ENCODE results near the gene WASF2. TPM values are rescaled to one million over a fixed set of nuclear protein-coding genes. Genes with fewer than 3 reads are reported as not detected.

Gene WASF2
- total and polyA plus RNA-seq, 2 donors (not counting 1 experiment from before 2014, with no cell fraction given) = 26.3 to 66.9 TPM

DNA sequence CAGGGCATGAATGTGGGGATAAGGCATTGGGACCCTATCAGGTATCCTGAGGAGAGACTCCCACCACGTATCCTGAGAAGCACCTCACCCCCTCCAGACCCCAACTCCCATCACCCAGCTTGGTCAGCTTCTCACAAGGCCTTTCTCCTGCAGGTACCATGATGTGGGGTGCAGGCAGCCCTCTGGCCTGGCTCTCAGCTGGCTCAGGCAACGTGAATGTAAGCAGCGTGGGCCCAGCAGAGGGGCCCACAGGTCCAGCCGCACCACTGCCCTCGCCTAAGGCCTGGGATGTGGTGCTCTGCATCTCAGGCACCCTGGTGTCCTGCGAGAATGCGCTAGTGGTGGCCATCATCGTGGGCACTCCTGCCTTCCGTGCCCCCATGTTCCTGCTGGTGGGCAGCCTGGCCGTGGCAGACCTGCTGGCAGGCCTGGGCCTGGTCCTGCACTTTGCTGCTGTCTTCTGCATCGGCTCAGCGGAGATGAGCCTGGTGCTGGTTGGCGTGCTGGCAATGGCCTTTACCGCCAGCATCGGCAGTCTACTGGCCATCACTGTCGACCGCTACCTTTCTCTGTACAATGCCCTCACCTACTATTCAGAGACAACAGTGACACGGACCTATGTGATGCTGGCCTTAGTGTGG, 96.2 kb downstream of the WASF2 start:
- H3K79me2 ChIP-seq (ENCODE audit: control insufficient read depth, insufficient read depth, low read length) = peaks cover 7% of the 10 kb centered on the region
- H4K20me1 ChIP-seq (ENCODE audit: control insufficient read depth, extremely low read depth, insufficient read depth, low read length) = no peaks in the 10 kb centered on the region
- H3K27me3 ChIP-seq (ENCODE audit: control insufficient read depth, insufficient read depth, low read length) = no peaks in the 10 kb centered on the region
- TF ChIP-seq EZH2 (IDR thresholded peaks at IDR 0.05; ENCODE audit: low read length, missing control alignments) = no peak
- TF ChIP-seq, protein P1, sequence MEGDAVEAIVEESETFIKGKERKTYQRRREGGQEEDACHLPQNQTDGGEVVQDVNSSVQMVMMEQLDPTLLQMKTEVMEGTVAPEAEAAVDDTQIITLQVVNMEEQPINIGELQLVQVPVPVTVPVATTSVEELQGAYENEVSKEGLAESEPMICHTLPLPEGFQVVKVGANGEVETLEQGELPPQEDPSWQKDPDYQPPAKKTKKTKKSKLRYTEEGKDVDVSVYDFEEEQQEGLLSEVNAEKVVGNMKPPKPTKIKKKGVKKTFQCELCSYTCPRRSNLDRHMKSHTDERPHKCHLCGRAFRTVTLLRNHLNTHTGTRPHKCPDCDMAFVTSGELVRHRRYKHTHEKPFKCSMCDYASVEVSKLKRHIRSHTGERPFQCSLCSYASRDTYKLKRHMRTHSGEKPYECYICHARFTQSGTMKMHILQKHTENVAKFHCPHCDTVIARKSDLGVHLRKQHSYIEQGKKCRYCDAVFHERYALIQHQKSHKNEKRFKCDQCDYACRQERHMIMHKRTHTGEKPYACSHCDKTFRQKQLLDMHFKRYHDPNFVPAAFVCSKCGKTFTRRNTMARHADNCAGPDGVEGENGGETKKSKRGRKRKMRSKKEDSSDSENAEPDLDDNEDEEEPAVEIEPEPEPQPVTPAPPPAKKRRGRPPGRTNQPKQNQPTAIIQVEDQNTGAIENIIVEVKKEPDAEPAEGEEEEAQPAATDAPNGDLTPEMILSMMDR (conservative IDR thresholded peaks at IDR 0.05 in 1 of 2, IDR thresholded peaks at IDR 0.05 in 1 of 2; ENCODE audit: low read depth in 1 of 2, low read length in 2 of 2) = no peak
- H3K9me3 ChIP-seq (ENCODE audit: control insufficient read depth, insufficient read depth, low read depth, low read length) = no peaks in the 10 kb centered on the region
- no peaks in the 10 kb centered on the region for H3K36me3 ChIP-seq (ENCODE audit: control insufficient read depth, insufficient read depth, low read length)
- peaks cover 24% of the 10 kb centered on the region for H3K4me1 ChIP-seq (ENCODE audit: control insufficient read depth, extremely low read depth, insufficient read depth, low read length)
- no peak overlapping the region for H3K9ac ChIP-seq (ENCODE audit: insufficient read depth, low read length)
- DNase-seq (ENCODE audit: low read depth in 2 of 2) = no peak
- H2AFZ ChIP-seq (ENCODE audit: low read length) = no peak overlapping the region
- H3K27ac ChIP-seq (ENCODE audit: insufficient read depth, low read length) = no peak overlapping the region
- H3K4me2 ChIP-seq (ENCODE audit: extremely low read depth, insufficient read depth, low read length) = no peak overlapping the region
- H3K4me3 ChIP-seq (replicated peaks in 1 of 4; ENCODE audit: control extremely low read depth in 1 of 4, insufficient read depth in 1 of 4, low read depth in 3 of 4, low read length in 4 of 4) = no peak overlapping the region

DNA sequence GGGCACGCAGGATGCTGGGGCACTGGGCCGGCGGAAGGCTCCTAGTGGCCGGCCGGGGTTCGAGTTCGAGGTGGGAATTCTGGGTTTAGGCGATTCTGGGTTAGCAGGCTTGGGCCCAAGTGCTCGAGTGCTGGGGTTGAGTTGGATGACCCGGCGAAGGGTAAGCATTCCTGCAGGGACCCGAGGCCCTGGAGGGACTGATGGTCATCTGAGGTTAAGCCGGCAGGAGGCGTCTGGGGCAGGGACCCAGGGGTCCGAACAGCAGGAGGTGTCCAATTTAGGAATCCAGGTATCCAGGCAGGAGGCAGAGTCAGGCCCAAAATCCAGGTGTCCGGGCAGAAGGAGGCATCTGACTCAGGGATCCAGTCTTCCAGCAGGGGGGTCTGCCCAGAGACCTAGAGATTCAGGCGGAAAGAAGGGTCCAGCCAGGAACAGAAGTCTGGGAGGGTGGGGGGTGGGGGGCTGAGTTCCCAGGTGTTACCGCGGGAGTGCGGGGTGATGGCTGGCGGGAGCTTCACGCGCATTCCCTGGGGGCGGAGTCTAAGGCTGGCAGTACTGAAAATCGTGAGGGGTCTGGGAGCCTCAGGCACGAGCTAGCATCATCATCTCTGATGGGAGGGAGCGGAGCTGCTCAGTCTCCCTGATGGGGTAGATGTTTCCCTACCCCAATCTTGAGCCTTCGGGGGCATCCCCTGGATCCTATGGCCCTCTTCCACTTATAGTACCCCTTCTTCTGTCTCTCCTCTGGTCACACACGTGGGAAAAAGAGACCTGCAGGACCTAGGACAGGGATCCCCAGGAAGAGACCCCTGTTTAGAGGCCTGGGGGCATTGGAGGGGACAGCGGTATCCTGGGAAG, 97.0 kb downstream of the WASF2 start:
- H3K79me2 ChIP-seq (ENCODE audit: control insufficient read depth, insufficient read depth, low read length) = peaks cover 7% of the 10 kb centered on the region
- TF ChIP-seq, protein P1 (conservative IDR thresholded peaks at IDR 0.05 in 1 of 2, IDR thresholded peaks at IDR 0.05 in 1 of 2; ENCODE audit: low read depth in 1 of 2, low read length in 2 of 2) = peak; percentile 33 to 41
- no peak for TF ChIP-seq EZH2 (IDR thresholded peaks at IDR 0.05; ENCODE audit: low read length, missing control alignments)
- peak overlapping the region; percentile 53 for H2AFZ ChIP-seq (ENCODE audit: low read length)
- no peaks in the 10 kb centered on the region for H4K20me1 ChIP-seq (ENCODE audit: control insufficient read depth, extremely low read depth, insufficient read depth, low read length)
- H3K27me3 ChIP-seq (ENCODE audit: control insufficient read depth, insufficient read depth, low read length) = no peaks in the 10 kb centered on the region
- DNase-seq (ENCODE audit: low read depth in 2 of 2) = no peak
- H3K9me3 ChIP-seq (ENCODE audit: control insufficient read depth, insufficient read depth, low read depth, low read length) = no peaks in the 10 kb centered on the region
- H3K4me1 ChIP-seq (ENCODE audit: control insufficient read depth, extremely low read depth, insufficient read depth, low read length) = peaks cover 24% of the 10 kb centered on the region
- peak overlapping the region; percentile 91 for H3K27ac ChIP-seq (ENCODE audit: insufficient read depth, low read length)
- H3K4me2 ChIP-seq (ENCODE audit: extremely low read depth, insufficient read depth, low read length) = peak overlapping the region; percentile 95
- peak overlapping the region; percentile 63 to 76 (median 74) for H3K4me3 ChIP-seq (replicated peaks in 1 of 4; ENCODE audit: control extremely low read depth in 1 of 4, insufficient read depth in 1 of 4, low read depth in 3 of 4, low read length in 4 of 4)
- H3K9ac ChIP-seq (ENCODE audit: insufficient read depth, low read length) = peak overlapping the region; percentile 90
- no peaks in the 10 kb centered on the region for H3K36me3 ChIP-seq (ENCODE audit: control insufficient read depth, insufficient read depth, low read length)

DNA sequence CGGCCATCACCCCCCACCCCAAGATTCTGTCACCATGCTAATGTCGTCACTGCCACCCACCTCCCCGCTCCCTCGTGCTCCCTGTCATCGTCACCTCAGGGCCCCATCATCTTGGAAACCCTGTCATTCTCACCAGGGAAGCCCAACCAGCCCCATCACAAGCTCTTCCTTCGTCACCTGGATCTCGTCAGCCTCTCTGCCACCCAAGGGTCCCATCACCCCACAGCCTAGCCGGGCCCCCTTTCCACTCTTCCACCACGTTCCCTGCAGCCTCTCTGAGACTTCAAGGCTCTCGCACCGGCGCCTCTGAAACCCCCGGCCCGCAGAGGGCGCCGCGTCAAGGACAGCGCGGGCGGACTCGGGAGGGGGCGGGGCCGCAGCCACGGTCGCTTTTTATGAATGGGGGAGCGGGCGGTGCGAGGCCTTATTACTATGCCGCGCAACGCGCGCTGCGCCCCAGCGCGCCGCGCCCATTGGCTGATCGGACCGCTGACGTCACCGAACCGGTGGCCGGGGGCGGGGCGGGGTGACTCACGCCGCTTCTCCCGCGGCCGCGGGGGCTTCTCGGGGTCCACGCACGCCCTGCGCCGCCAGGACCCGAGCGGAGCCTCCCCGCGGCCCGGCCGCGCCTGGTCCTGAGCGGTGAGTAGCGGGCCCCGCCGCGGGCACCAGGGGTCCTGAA, 97.7 kb downstream of the WASF2 start, which contains the start of gene GPR3:
GPR3 (plus strand) TSS at position 527 of the 682 bp plus-strand sequence. CDS start 1,177 bp downstream, outside the sequence.
- DNase-seq (ENCODE audit: low read depth in 2 of 2) = peak; percentile 87 to 90
- Histone ChIP-seq H3K36me3 (ENCODE audit: control insufficient read depth, insufficient read depth, low read length) (no peaks in the 10 kb centered on the region), H3K9me3 (ENCODE audit: control insufficient read depth, insufficient read depth, low read depth, low read length) (no peaks in the 10 kb centered on the region), H3K9ac (ENCODE audit: insufficient read depth, low read length) (peak within 1 kb of the TSS; percentile 90), H4K20me1 (ENCODE audit: control insufficient read depth, extremely low read depth, insufficient read depth, low read length) (no peaks in the 10 kb centered on the region), H3K79me2 (ENCODE audit: control insufficient read depth, insufficient read depth, low read length) (peaks cover 7% of the 10 kb centered on the region), H3K4me3 (replicated peaks in 1 of 4; ENCODE audit: control extremely low read depth in 1 of 4, insufficient read depth in 1 of 4, low read depth in 3 of 4, low read length in 4 of 4) (peak within 1 kb of the TSS; percentile 63 to 76 (median 74)), H2AFZ (ENCODE audit: low read length) (peak within 1 kb of the TSS; percentile 73), H3K27ac (ENCODE audit: insufficient read depth, low read length) (peak within 1 kb of the TSS; percentile 91), H3K4me2 (ENCODE audit: extremely low read depth, insufficient read depth, low read length) (peak within 1 kb of the TSS; percentile 95), H3K27me3 (ENCODE audit: control insufficient read depth, insufficient read depth, low read length) (no peaks in the 10 kb centered on the region), H3K4me1 (ENCODE audit: control insufficient read depth, extremely low read depth, insufficient read depth, low read length) (peaks cover 24% of the 10 kb centered on the region)
- TF ChIP-seq, protein P1 (conservative IDR thresholded peaks at IDR 0.05 in 1 of 2, IDR thresholded peaks at IDR 0.05 in 1 of 2; ENCODE audit: low read depth in 1 of 2, low read length in 2 of 2) = peak; percentile 51 to 59
- TF ChIP-seq EZH2 (IDR thresholded peaks at IDR 0.05; ENCODE audit: low read length, missing control alignments) = no peak
